Measurements from ENCODE around the gene EDAR. TPM values are rescaled to one million over a fixed set of nuclear protein-coding genes. Genes with fewer than 3 reads are reported as not detected.

EDAR gene
- total RNA-seq, 1 donor from 2014 or later, result not detected

- no peaks in the 10 kb centered on the region for H3K36me3 Mint-ChIP-seq (ENCODE audit: low read depth)
- peaks cover 18% of the 10 kb centered on the region for H3K9me3 Mint-ChIP-seq
- ATAC-seq (ENCODE audit: low read depth), result no peak
- H3K27me3 Mint-ChIP-seq, result no peaks in the 10 kb centered on the region
- no peaks in the 10 kb centered on the region for H3K4me1 Mint-ChIP-seq
- no peak for TF ChIP-seq CTCF (IDR thresholded peaks at IDR 0.05)
- DNase-seq, result no peak
- ChIA-PET CTCF (no interaction called here), POLR2A (no interaction called here)
- H3K4me3 Mint-ChIP-seq, result no peak overlapping the region
- H3K27ac Mint-ChIP-seq, result no peak overlapping the region
- intact Hi-C loops (cut with micrococcal nuclease), result no loop called here
Observed at GRCh38 chr2:108945969-108946368, 43.1 kb downstream of the EDAR start.

- Mint-ChIP-seq H3K36me3 (ENCODE audit: low read depth) (no peaks in the 10 kb centered on the region), H3K27me3 (no peaks in the 10 kb centered on the region), H3K4me1 (no peaks in the 10 kb centered on the region), H3K27ac (no peak overlapping the region), H3K4me3 (no peak overlapping the region), H3K9me3 (peaks cover 18% of the 10 kb centered on the region)
- TF ChIP-seq CTCF (IDR thresholded peaks at IDR 0.05), result no peak
- ChIA-PET CTCF (no interaction called here), POLR2A (no interaction called here)
- ATAC-seq (ENCODE audit: low read depth) (no peak), DNase-seq (no peak)
- intact Hi-C loops (cut with micrococcal nuclease), result no loop called here
Observed at GRCh38 chr2:108944601-108945331, 44.3 kb downstream of the EDAR start.

- intact Hi-C loops (cut with micrococcal nuclease), result no loop called here
- H3K36me3 Mint-ChIP-seq (ENCODE audit: low read depth), result no peaks in the 10 kb centered on the region
- H3K27me3 Mint-ChIP-seq, result no peaks in the 10 kb centered on the region
- no peak overlapping the region for H3K27ac Mint-ChIP-seq
- peaks cover 18% of the 10 kb centered on the region for H3K9me3 Mint-ChIP-seq
- H3K4me1 Mint-ChIP-seq, result no peaks in the 10 kb centered on the region
- ChIA-PET POLR2A (no interaction called here), CTCF (no interaction called here)
- no peak for DNase-seq
- TF ChIP-seq CTCF (IDR thresholded peaks at IDR 0.05), result no peak
- H3K4me3 Mint-ChIP-seq, result no peak overlapping the region
- no peak for ATAC-seq (ENCODE audit: low read depth)
Observed at GRCh38 chr2:108943751-108944150, 45.3 kb downstream of the EDAR start.

- Mint-ChIP-seq H3K27me3 (no peaks in the 10 kb centered on the region), H3K4me3 (no peak overlapping the region), H3K36me3 (ENCODE audit: low read depth) (no peaks in the 10 kb centered on the region), H3K27ac (no peak overlapping the region), H3K4me1 (peaks cover 2% of the 10 kb centered on the region), H3K9me3 (peaks cover 10% of the 10 kb centered on the region)
- ChIA-PET POLR2A (no interaction called here), CTCF (no interaction called here)
- intact Hi-C loops (cut with micrococcal nuclease), result no loop called here
- DNase-seq, result no peak
- no peak for TF ChIP-seq CTCF (IDR thresholded peaks at IDR 0.05)
- ATAC-seq (ENCODE audit: low read depth), result no peak
Observed at GRCh38 chr2:108942888-108943287, 46.1 kb downstream of the EDAR start.

GRCh38 chr2:108942231-108942825, 46.7 kb downstream of the EDAR start:
- no peaks in the 10 kb centered on the region for H3K27me3 Mint-ChIP-seq
- intact Hi-C loops (cut with micrococcal nuclease), result no loop called here
- peaks cover 8% of the 10 kb centered on the region for H3K9me3 Mint-ChIP-seq
- no peaks in the 10 kb centered on the region for H3K36me3 Mint-ChIP-seq (ENCODE audit: low read depth)
- no peak for ATAC-seq (ENCODE audit: low read depth)
- peaks cover 2% of the 10 kb centered on the region for H3K4me1 Mint-ChIP-seq
- no peak for TF ChIP-seq CTCF (IDR thresholded peaks at IDR 0.05)
- ChIA-PET POLR2A (no interaction called here), CTCF (no interaction called here)
- no peak for DNase-seq
- H3K27ac Mint-ChIP-seq, result no peak overlapping the region
- H3K4me3 Mint-ChIP-seq, result no peak overlapping the region
